HepG2 (cell line): ENCODE results near the gene TUBA1C. TPM values are rescaled to one million over a fixed set of nuclear protein-coding genes. Genes with fewer than 3 reads are reported as not detected.

Experiments used
- ATAC-seq: fragments of 200-7000 bp; cut with Tn5 transposase; 3 replicates; pipeline ENCODE4 v1.9.1; 2020; ENCODE audit warnings: mild to moderate bottlenecking, moderate library complexity
- BruUV-seq: library from RNA; stranded (reverse); fragments of 400-500 nt; replicated peaks from 2 replicates; lab custom pipeline; 2021; lab: Mats Ljungman, UMichigan
- CTCF ChIA-PET: fragments of 300-600 bp; formaldehyde crosslinking; extraction: SDS; loops from one replicate; lab custom pipeline; 2021; ENCODE audit warnings: low total read pairs, inconsistent platforms, low intra/inter-chr PET ratio; lab: Yijun Ruan, JAX
- POLR2A ChIA-PET: fragments of 350-600 bp; sonication (Branson Sonifier 250); formaldehyde crosslinking; loops from one replicate; lab custom pipeline; 2020; ENCODE audit warnings: antibody characterized with exemption, inconsistent platforms; lab: Yijun Ruan, JAX
- DNase-seq: peaks from one replicate; pipeline ENCODE4 v3.0.0-alpha.2; 2015; ENCODE audit warnings: low spot score
- FAIRE-seq: peaks from 3 replicates; lab custom pipeline; 2011; peaks lifted over from hg19 to GRCh38; lab: Jason Lieb, UNC
- H2AFZ ChIP-seq: one replicate; pipeline ENCODE4 v1.6.1; 2011; ENCODE audit warnings: low read length, inconsistent platforms
- H3K27ac ChIP-seq: fragments of 300-600 bp; 3 replicates; pipeline ENCODE4 v1.8.0; 2011; ENCODE audit warnings: mixed run types, mild to moderate bottlenecking, mixed read lengths, low read length, inconsistent platforms; ENCODE audit not compliant: insufficient read depth; ENCODE audit errors: extremely low read length
- H3K27me3 ChIP-seq, 2 experiments: fragments of 200-600 bp in 1 of 2; 2 replicates in 1 of 2; 3 replicates in 1 of 2; pipeline versions ENCODE4 v1.6.0 to v1.8.0; 2011; ENCODE audit warnings: low read length in 2 of 2, mild to moderate bottlenecking in 2 of 2, moderate library complexity in 2 of 2, inconsistent platforms in 1 of 2; ENCODE audit not compliant: insufficient read depth in 2 of 2, control insufficient read depth in 1 of 2
- H3K36me3 ChIP-seq, 2 experiments: fragments of 200-600 bp in 1 of 2; replicated peaks in 1 of 2; 2 replicates in 1 of 2; 3 replicates in 1 of 2; pipeline versions ENCODE4 v1.5.1 to v1.8.0; 2011; ENCODE audit warnings: low read length in 2 of 2, inconsistent platforms in 1 of 2; ENCODE audit not compliant: insufficient read depth in 2 of 2, control insufficient read depth in 1 of 2
- H3K4me1 ChIP-seq: 2 replicates; pipeline ENCODE4 v1.5.1; 2012; ENCODE audit warnings: low read length, inconsistent platforms; ENCODE audit not compliant: insufficient read depth
- H3K4me2 ChIP-seq: 2 replicates; pipeline ENCODE4 v1.6.0; 2011; ENCODE audit warnings: low read depth, low read length, inconsistent platforms
- H3K4me3 ChIP-seq, 3 experiments: fragments of 200-600 bp in 1 of 3; sonication (generic), shearing (Covaris generic) in 1 of 3; replicated peaks in 1 of 3; 2 replicates each; pipeline ENCODE4 v1.5.1; 2011 to 2016; ENCODE audit warnings: low read length in 3 of 3, inconsistent platforms in 2 of 3, low read depth in 2 of 3, mild to moderate bottlenecking in 2 of 3, control low read depth in 1 of 3, mixed read lengths in 1 of 3; ENCODE audit not compliant: insufficient read depth in 1 of 3
- H3K79me2 ChIP-seq: one replicate; pipeline ENCODE4 v1.6.1; 2011; ENCODE audit warnings: low read length, inconsistent platforms; ENCODE audit not compliant: insufficient read depth
- H3K9ac ChIP-seq: 2 replicates; pipeline ENCODE4 v1.6.0; 2011; ENCODE audit warnings: mild to moderate bottlenecking, low read depth, low read length, inconsistent platforms; ENCODE audit not compliant: insufficient read depth
- H3K9me3 ChIP-seq: 2 replicates; pipeline ENCODE4 v1.5.1; 2012; ENCODE audit warnings: mild to moderate bottlenecking, low read length
- H4K20me1 ChIP-seq: 2 replicates; pipeline ENCODE4 v1.6.0; 2011; ENCODE audit warnings: inconsistent platforms, mild to moderate bottlenecking, low read length, moderate library complexity; ENCODE audit not compliant: insufficient read depth
- GABPB1 ChIP-seq: IDR thresholded peaks from 2 replicates; pipeline ENCODE4 v1.6.1; 2016; ENCODE audit warnings: mild to moderate bottlenecking, missing genetic modification reagents, moderate library complexity, missing compliant biosample characterization
- RXRB ChIP-seq: IDR thresholded peaks from 2 replicates; pipeline ENCODE4 v1.6.1; 2016; ENCODE audit warnings: borderline replicate concordance, missing genetic modification reagents, missing compliant biosample characterization
- SRSF1 ChIP-seq: fragments of 200-400 bp; formaldehyde crosslinking; optimal IDR thresholded peaks from 2 replicates; pipeline ENCODE3; 2017; ENCODE audit warnings: mild to moderate bottlenecking, low read depth, low read length, moderate library complexity
- ZBTB3 ChIP-seq: sonication (generic); formaldehyde crosslinking; IDR thresholded peaks from 2 replicates; pipeline ENCODE4 v1.4.0; 2020; ENCODE audit warnings: low read depth, mild to moderate bottlenecking, moderate library complexity, missing genetic modification reagents, borderline replicate concordance
- ZMAT3 ChIP-seq: sonication (generic); formaldehyde crosslinking; conservative IDR thresholded peaks from 2 replicates; pipeline ENCODE4 v1.7.0; 2021; ENCODE audit warnings: missing genetic modification reagents
- ZNF264 ChIP-seq: sonication (generic); formaldehyde crosslinking; IDR thresholded peaks from 2 replicates; pipeline ENCODE4 v1.4.0; 2020; ENCODE audit warnings: missing genetic modification reagents
- ZNF274 ChIP-seq: sonication (generic); formaldehyde crosslinking; IDR thresholded peaks from 2 replicates; pipeline ENCODE4 v1.5.1; 2020; ENCODE audit warnings: mild to moderate bottlenecking, missing genetic modification reagents
- ZNF367 ChIP-seq: sonication (generic); formaldehyde crosslinking; IDR thresholded peaks from 2 replicates; pipeline ENCODE4 v1.4.0; 2020; ENCODE audit warnings: missing genetic modification reagents, borderline replicate concordance
- ZNF432 ChIP-seq: sonication (generic); formaldehyde crosslinking; IDR thresholded peaks from 2 replicates; pipeline ENCODE4 v1.5.0; 2020; ENCODE audit warnings: missing genetic modification reagents, mild to moderate bottlenecking, borderline replicate concordance
- ZNF570 ChIP-seq: sonication (generic); formaldehyde crosslinking; IDR thresholded peaks from 2 replicates; pipeline ENCODE4 v1.4.0; 2020; ENCODE audit warnings: mild to moderate bottlenecking, missing genetic modification reagents, borderline replicate concordance
- WGBS: methylation state at CpG from one replicate; pipeline ENCODE4 v1.1.6; 2017; ENCODE audit warnings: low lambda C conversion rate; 5-methylcytosine and 5-hydroxymethylcytosine counted together
- in situ Hi-C: cut with HindIII; loops from 2 replicates; pipeline ENCODE4 v1.10.0; 2017; ENCODE audit warnings: low pct_unique_long_range_greater_than_20kb; ENCODE audit not compliant: extremely low pct_ligation_motif_present
- intact Hi-C: fragments of 100-400 bp; cut with micrococcal nuclease; formaldehyde crosslinking; loops from one replicate; pipeline ENCODE4 v1.10.0; 2022; ENCODE audit not compliant: unreplicated experiment
- polyA plus RNA-seq, 8 experiments: library from polyadenylated mRNA; depleted of rRNA in 3 of 8; stranded (reverse) in 7 of 8; unstranded in 1 of 8; fragments of >200 nt; fragmentation: Illumina TruSeq in 4 of 8; extraction: Trizol in 4 of 8; gene quantifications; 2 replicates each; pipeline versions ENCODE4 v1.2.1 to v1.2.3, GENCODE V29; 2011 to 2016; ENCODE audit warnings: low read depth in 4 of 8, missing spikeins in 1 of 8, mixed read lengths in 1 of 8; ENCODE audit not compliant: insufficient read depth in 1 of 8
- total RNA-seq, 5 experiments: library from RNA; depleted of rRNA; stranded (reverse); fragments of >200 nt; fragmentation: Illumina TruSeq; extraction: Trizol; gene quantifications; 2 replicates each; pipeline ENCODE4 v1.2.3, GENCODE V29; 2016; ENCODE audit warnings: low read depth in 1 of 5
- TF ChIP-seq, protein P1 (sequence below), 2 experiments: sonication (generic) in 1 of 2; formaldehyde crosslinking in 1 of 2; IDR thresholded peaks; 2 replicates each; pipeline versions ENCODE4 v1.5.1 to v1.6.1; 2011 to 2020; ENCODE audit warnings: borderline replicate concordance in 1 of 2, low read depth in 1 of 2, low read length in 1 of 2, mild to moderate bottlenecking in 1 of 2, missing genetic modification reagents in 1 of 2, moderate library complexity in 1 of 2
- TF ChIP-seq, protein P2 (sequence below): IDR thresholded peaks from 2 replicates; pipeline ENCODE4 v1.6.1; 2016; ENCODE audit warnings: mild to moderate bottlenecking, missing biosample characterization, missing genetic modification reagents
- TF ChIP-seq, protein P3 (sequence below): IDR thresholded peaks from 2 replicates; pipeline ENCODE4 v1.4.0; 2020; ENCODE audit warnings: mild to moderate bottlenecking, missing genetic modification reagents
- TF ChIP-seq, protein P4 (sequence below): IDR thresholded peaks from 2 replicates; pipeline ENCODE4 v1.6.1; 2016; ENCODE audit warnings: low read depth, control low read depth

TUBA1C gene
- total and polyA plus RNA-seq, 2 of the 13 experiments (the other 11 are each of a cell fraction or from before 2014, with no cell fraction given): 693 to 1,075 TPM

DNA sequence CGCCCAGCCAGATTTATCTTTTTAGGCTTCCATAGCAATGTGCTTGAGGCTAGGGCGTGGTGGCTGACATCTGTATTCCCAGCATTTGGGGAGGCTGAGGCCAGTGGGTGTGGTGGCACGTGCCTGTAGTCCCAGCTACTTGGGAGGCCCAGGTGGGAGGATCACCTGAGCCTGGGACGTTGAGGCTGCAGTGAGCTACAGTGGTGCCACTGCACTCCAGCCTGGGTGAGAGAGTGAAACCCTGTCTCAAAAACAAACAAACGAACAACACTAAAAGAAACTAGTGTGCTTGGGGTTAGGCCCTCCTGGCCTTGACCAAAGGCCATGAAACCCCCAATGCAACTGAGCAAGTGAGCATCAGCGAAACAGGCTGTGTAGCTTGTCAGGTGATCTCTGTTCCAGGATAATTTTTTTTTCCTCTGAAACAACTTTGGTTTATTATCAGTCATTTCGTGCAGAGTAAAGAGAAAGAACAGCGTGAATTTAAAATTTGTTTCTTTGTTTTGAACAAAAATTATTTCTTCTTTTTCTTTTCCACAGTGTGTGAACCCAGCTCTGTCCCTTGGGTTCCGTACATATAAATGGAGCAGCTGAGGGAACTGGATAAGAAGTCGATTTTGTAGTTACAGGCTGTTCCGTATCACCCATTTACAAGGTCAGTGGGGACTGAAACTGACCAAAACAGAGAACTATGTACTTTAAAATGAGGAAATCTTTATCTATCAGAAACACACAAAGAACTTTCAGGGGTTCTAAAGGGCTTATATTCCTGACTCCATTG is 8.8 kb upstream of the TUBA1C start:
- peak; percentile 78 for DNase-seq
- peaks cover 37% of the 10 kb centered on the region for H3K4me1 ChIP-seq
- peak overlapping the region; percentile 86 for H3K27ac ChIP-seq
- peak overlapping the region; percentile 71 for H3K4me2 ChIP-seq
- intact Hi-C loops (no loop called here), in situ Hi-C loops (no loop called here)
- 19% methylated on average over 11 of the region's 11 CpGs for WGBS
- ATAC-seq: peak; percentile 86
- POLR2A ChIA-PET: interaction anchor here (0.6 to 2.3 kb wide), 3 partner anchors 10 to 111 kb away, joined by 4 to 28 read pairs (median 4); partner anchors contain the start of gene SPATS2
- H3K9ac ChIP-seq: peak overlapping the region; percentile 62
- no peaks in the 10 kb centered on the region for H3K27me3 ChIP-seq
- no peaks in the 10 kb centered on the region for H3K9me3 ChIP-seq
- CTCF ChIA-PET: no interaction called here
- no peaks in the 10 kb centered on the region for H4K20me1 ChIP-seq
- peak overlapping the region; percentile 22 to 48 (median 24) for H3K4me3 ChIP-seq
- peak; percentile 92 for FAIRE-seq
- H3K36me3 ChIP-seq: no peaks in the 10 kb centered on the region
- no peaks in the 10 kb centered on the region for H3K79me2 ChIP-seq
- H2AFZ ChIP-seq: peak overlapping the region; percentile 47
- BruUV-seq: TSS peak; percentile 83
- TF ChIP-seq, protein P1, sequence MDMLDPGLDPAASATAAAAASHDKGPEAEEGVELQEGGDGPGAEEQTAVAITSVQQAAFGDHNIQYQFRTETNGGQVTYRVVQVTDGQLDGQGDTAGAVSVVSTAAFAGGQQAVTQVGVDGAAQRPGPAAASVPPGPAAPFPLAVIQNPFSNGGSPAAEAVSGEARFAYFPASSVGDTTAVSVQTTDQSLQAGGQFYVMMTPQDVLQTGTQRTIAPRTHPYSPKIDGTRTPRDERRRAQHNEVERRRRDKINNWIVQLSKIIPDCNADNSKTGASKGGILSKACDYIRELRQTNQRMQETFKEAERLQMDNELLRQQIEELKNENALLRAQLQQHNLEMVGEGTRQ (IDR thresholded peaks at IDR 0.05; ENCODE audit: low read depth, low read length): no peak
- TF ChIP-seq, protein P1 (CRISPR knock-in tag; IDR thresholded peaks at IDR 0.05; ENCODE audit: borderline replicate concordance): no peak
- no peak for TF ChIP-seq ZNF367 (CRISPR knock-in tag)
- TF ChIP-seq, protein P2, sequence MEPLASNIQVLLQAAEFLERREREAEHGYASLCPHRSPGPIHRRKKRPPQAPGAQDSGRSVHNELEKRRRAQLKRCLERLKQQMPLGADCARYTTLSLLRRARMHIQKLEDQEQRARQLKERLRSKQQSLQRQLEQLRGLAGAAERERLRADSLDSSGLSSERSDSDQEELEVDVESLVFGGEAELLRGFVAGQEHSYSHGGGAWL (CRISPR knock-in tag): no peak
- TF ChIP-seq, protein P3, sequence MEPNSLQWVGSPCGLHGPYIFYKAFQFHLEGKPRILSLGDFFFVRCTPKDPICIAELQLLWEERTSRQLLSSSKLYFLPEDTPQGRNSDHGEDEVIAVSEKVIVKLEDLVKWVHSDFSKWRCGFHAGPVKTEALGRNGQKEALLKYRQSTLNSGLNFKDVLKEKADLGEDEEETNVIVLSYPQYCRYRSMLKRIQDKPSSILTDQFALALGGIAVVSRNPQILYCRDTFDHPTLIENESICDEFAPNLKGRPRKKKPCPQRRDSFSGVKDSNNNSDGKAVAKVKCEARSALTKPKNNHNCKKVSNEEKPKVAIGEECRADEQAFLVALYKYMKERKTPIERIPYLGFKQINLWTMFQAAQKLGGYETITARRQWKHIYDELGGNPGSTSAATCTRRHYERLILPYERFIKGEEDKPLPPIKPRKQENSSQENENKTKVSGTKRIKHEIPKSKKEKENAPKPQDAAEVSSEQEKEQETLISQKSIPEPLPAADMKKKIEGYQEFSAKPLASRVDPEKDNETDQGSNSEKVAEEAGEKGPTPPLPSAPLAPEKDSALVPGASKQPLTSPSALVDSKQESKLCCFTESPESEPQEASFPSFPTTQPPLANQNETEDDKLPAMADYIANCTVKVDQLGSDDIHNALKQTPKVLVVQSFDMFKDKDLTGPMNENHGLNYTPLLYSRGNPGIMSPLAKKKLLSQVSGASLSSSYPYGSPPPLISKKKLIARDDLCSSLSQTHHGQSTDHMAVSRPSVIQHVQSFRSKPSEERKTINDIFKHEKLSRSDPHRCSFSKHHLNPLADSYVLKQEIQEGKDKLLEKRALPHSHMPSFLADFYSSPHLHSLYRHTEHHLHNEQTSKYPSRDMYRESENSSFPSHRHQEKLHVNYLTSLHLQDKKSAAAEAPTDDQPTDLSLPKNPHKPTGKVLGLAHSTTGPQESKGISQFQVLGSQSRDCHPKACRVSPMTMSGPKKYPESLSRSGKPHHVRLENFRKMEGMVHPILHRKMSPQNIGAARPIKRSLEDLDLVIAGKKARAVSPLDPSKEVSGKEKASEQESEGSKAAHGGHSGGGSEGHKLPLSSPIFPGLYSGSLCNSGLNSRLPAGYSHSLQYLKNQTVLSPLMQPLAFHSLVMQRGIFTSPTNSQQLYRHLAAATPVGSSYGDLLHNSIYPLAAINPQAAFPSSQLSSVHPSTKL (CRISPR knock-in tag): peak; percentile 76
- peak; percentile 43; the same call in 1 of the 2 replicates for TF ChIP-seq GABPB1 (CRISPR knock-in tag)
- 0 out of 2 replicates have a peak, but pooled peaks have one; percentile 33 for TF ChIP-seq ZNF274 (CRISPR knock-in tag)
- TF ChIP-seq ZMAT3 (CRISPR knock-in tag): 0 out of 2 replicates have a peak, but pooled peaks have one; percentile 44
- TF ChIP-seq ZNF432: no peak
- TF ChIP-seq ZNF264 (CRISPR knock-in tag): peak; percentile 93; the same call in 1 of the 2 replicates
- TF ChIP-seq SRSF1: no peak
- no peak for TF ChIP-seq ZNF570
- TF ChIP-seq, protein P4, sequence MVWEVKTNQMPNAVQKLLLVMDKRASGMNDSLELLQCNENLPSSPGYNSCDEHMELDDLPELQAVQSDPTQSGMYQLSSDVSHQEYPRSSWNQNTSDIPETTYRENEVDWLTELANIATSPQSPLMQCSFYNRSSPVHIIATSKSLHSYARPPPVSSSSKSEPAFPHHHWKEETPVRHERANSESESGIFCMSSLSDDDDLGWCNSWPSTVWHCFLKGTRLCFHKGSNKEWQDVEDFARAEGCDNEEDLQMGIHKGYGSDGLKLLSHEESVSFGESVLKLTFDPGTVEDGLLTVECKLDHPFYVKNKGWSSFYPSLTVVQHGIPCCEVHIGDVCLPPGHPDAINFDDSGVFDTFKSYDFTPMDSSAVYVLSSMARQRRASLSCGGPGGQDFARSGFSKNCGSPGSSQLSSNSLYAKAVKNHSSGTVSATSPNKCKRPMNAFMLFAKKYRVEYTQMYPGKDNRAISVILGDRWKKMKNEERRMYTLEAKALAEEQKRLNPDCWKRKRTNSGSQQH (CRISPR knock-in tag): peak; percentile 50; the same call in 1 of the 2 replicates
- TF ChIP-seq RXRB (CRISPR knock-in tag): peak; percentile 75; the same call in 1 of the 2 replicates
- TF ChIP-seq ZBTB3: peak; percentile 98; the same call in 1 of the 2 replicates
